Inflammatory macrophage treated with lipopolysaccharide for 4 hours (primary cell): Measurements from ENCODE around the gene UNC93A.
"Not testable (repeated sequence)": the region's sequence is repeated elsewhere in the genome, so short reads cannot be mapped to it uniquely, and the experiment has no call there.

Experiments used
- DNase-seq: peaks from one replicate; pipeline ENCODE4 v3.0.0-alpha.2; 2020

UNC93A gene

GRCh38 chr6:167290786-167291622 lies at the start of gene UNC93A:
Gene UNC93A, plus strand, starts transcription at chr6:167291315. Its CDS starts 175 bp downstream, at chr6:167291490.
- no peak for DNase-seq

- DNase-seq: not testable (repeated sequence)
Measured at GRCh38 chr6:167241321-167242134, 49.6 kb upstream of the UNC93A start.

GRCh38 chr6:167242135-167242506 lies 49.0 kb upstream of the UNC93A start:
- DNase-seq: not testable (repeated sequence)

- not testable (repeated sequence) for DNase-seq
Measured at GRCh38 chr6:167242511-167243051, 48.5 kb upstream of the UNC93A start.

- DNase-seq: no peak
Measured at GRCh38 chr6:167244064-167244960, 46.8 kb upstream of the UNC93A start.

GRCh38 chr6:167244991-167245390 lies 46.1 kb upstream of the UNC93A start:
- DNase-seq: no peak

- DNase-seq: no peak
Measured at GRCh38 chr6:167245591-167245990, 45.5 kb upstream of the UNC93A start.

- no peak for DNase-seq
Measured at GRCh38 chr6:167247814-167248595, 43.1 kb upstream of the UNC93A start.

GRCh38 chr6:167248878-167249455 lies 42.1 kb upstream of the UNC93A start:
- not testable (repeated sequence) for DNase-seq

GRCh38 chr6:167252271-167252670 lies 38.8 kb upstream of the UNC93A start:
- no peak for DNase-seq

GRCh38 chr6:167255918-167256553 lies 35.1 kb upstream of the UNC93A start:
- no peak for DNase-seq

GRCh38 chr6:167258646-167259045 lies 32.5 kb upstream of the UNC93A start:
- no peak for DNase-seq

- not testable (repeated sequence) for DNase-seq
Measured at GRCh38 chr6:167266057-167266829, 24.9 kb upstream of the UNC93A start.

GRCh38 chr6:167266830-167267555 lies 24.1 kb upstream of the UNC93A start:
- no peak for DNase-seq

GRCh38 chr6:167267556-167267898 lies 23.6 kb upstream of the UNC93A start:
- not testable (repeated sequence) for DNase-seq

- DNase-seq: no peak
Measured at GRCh38 chr6:167267921-167268401, 23.2 kb upstream of the UNC93A start.

GRCh38 chr6:167268683-167269280 lies 22.3 kb upstream of the UNC93A start:
- no peak for DNase-seq

- DNase-seq: no peak
Measured at GRCh38 chr6:167270499-167271311, 20.4 kb upstream of the UNC93A start.
